H1 (cell line): ENCODE measurements around the gene GRM1. TPM values are rescaled to one million over a fixed set of nuclear protein-coding genes. Genes with fewer than 3 reads are reported as not detected.

Experiments used
- CTCF ChIA-PET: fragments of 300-600 bp; sonication (Branson Sonifier 250); formaldehyde crosslinking; loops from one replicate; lab custom pipeline; 2021; ENCODE audit not compliant: partially characterized antibody; lab: Charles Lee
- POLR2A ChIA-PET: fragments of 300-600 bp; sonication (Branson Sonifier 250); formaldehyde crosslinking; loops from one replicate; lab custom pipeline; 2021; ENCODE audit warnings: inconsistent platforms; ENCODE audit not compliant: partially characterized antibody; lab: Charles Lee
- DNase-seq, 2 experiments: peaks; one replicate each; pipeline versions ENCODE4 v3.0.0 to v3.0.0-alpha.2; 2010 to 2022; ENCODE audit warnings: low spot score in 2 of 2, low read depth in 1 of 2, mixed read lengths in 1 of 2
- FAIRE-seq: peaks from 2 replicates; lab custom pipeline; 2011; peaks lifted over from hg19 to GRCh38; lab: Jason Lieb, UNC
- H2AFZ ChIP-seq: 2 replicates; pipeline ENCODE4 v1.8.1; 2012; ENCODE audit warnings: low read length, inconsistent platforms
- H2AK5ac ChIP-seq: 2 replicates; pipeline ENCODE4 v1.6.1; 2013; ENCODE audit warnings: low read depth, low read length
- H2BK120ac ChIP-seq: replicated peaks from 2 replicates; pipeline ENCODE3; 2013; ENCODE audit warnings: low read depth, low read length, inconsistent platforms
- H2BK12ac ChIP-seq: 2 replicates; pipeline ENCODE4 v1.6.1; 2013; ENCODE audit warnings: low read depth, low read length
- H2BK15ac ChIP-seq: 2 replicates; pipeline ENCODE4 v1.6.1; 2013; ENCODE audit warnings: low read length
- H2BK20ac ChIP-seq: 2 replicates; pipeline ENCODE4 v1.6.1; 2013; ENCODE audit warnings: low read length
- H2BK5ac ChIP-seq: 2 replicates; pipeline ENCODE4 v1.6.1; 2013; ENCODE audit warnings: low read depth, low read length
- H3K14ac ChIP-seq: 2 replicates; pipeline ENCODE4 v1.6.1; 2013; ENCODE audit warnings: inconsistent platforms; ENCODE audit not compliant: insufficient read length
- H3K18ac ChIP-seq: 2 replicates; pipeline ENCODE4 v1.6.1; 2013; ENCODE audit warnings: low read length; ENCODE audit errors: extremely low read depth
- H3K23ac ChIP-seq: 2 replicates; pipeline ENCODE4 v1.6.1; 2013; ENCODE audit warnings: inconsistent platforms; ENCODE audit not compliant: insufficient read length
- H3K23me2 ChIP-seq: 2 replicates; pipeline ENCODE4 v1.6.1; 2013; ENCODE audit warnings: low read depth, low read length
- H3K27ac ChIP-seq: 2 replicates; pipeline ENCODE4 v1.6.1; 2011; ENCODE audit warnings: low read depth, low read length, inconsistent platforms
- H3K27me3 ChIP-seq, 4 experiments: replicated peaks in 1 of 4; 1 replicate in 1 of 4; 2 replicates in 3 of 4; pipeline versions ENCODE4 v1.6.1 to v1.8.1; 2011 to 2013; ENCODE audit warnings: low read length in 3 of 4, mild to moderate bottlenecking in 3 of 4, inconsistent platforms in 2 of 4, mixed read lengths in 2 of 4, moderate library complexity in 1 of 4; ENCODE audit not compliant: control insufficient read depth in 3 of 4, insufficient read depth in 3 of 4; ENCODE audit errors: extremely low read depth in 1 of 4
- H3K36me3 ChIP-seq, 4 experiments: 2 replicates each; pipeline versions ENCODE4 v1.6.1 to v1.8.1; 2011 to 2013; ENCODE audit warnings: mild to moderate bottlenecking in 4 of 4, low read length in 3 of 4, moderate library complexity in 2 of 4, control low read depth in 1 of 4, inconsistent platforms in 1 of 4; ENCODE audit not compliant: insufficient read depth in 4 of 4, control insufficient read depth in 2 of 4
- H3K4ac ChIP-seq: replicated peaks from 2 replicates; pipeline ENCODE3; 2013; ENCODE audit warnings: low read length, low read depth, mixed read lengths, inconsistent platforms; ENCODE audit not compliant: insufficient read length
- H3K4me1 ChIP-seq, 4 experiments: replicated peaks in 1 of 4; 1 replicate in 1 of 4; 2 replicates in 3 of 4; pipeline versions ENCODE4 v1.6.1 to v1.8.1; 2011 to 2013; ENCODE audit warnings: low read length in 3 of 4, inconsistent platforms in 2 of 4, mixed read lengths in 1 of 4; ENCODE audit not compliant: insufficient read depth in 4 of 4, control insufficient read depth in 3 of 4
- H3K4me2 ChIP-seq, 2 experiments: 2 replicates each; pipeline versions ENCODE4 v1.6.1 to v1.8.1; 2011 to 2013; ENCODE audit warnings: low read depth in 2 of 2, low read length in 2 of 2, control low read depth in 1 of 2, inconsistent platforms in 1 of 2, mild to moderate bottlenecking in 1 of 2; ENCODE audit not compliant: insufficient read depth in 1 of 2
- H3K4me3 ChIP-seq, 4 experiments: fragments of 200-600, 300-600 bp in 1 of 4; sonication (generic), shearing (Covaris generic), sonication (Bioruptor Twin) in 1 of 4; 2 replicates each; pipeline versions ENCODE4 v1.5.1 to v1.8.1; 2011 to 2016; ENCODE audit warnings: low read length in 4 of 4, low read depth in 3 of 4, control low read depth in 2 of 4, inconsistent platforms in 2 of 4, mild to moderate bottlenecking in 2 of 4, mixed read lengths in 1 of 4, moderate library complexity in 1 of 4; ENCODE audit not compliant: insufficient read depth in 2 of 4; ENCODE audit errors: extremely low read depth in 1 of 4
- H3K56ac ChIP-seq: replicated peaks from 2 replicates; pipeline ENCODE3; 2013; ENCODE audit warnings: low read depth, mild to moderate bottlenecking, mixed read lengths, low read length, inconsistent platforms; ENCODE audit not compliant: insufficient read length
- H3K79me1 ChIP-seq: 2 replicates; pipeline ENCODE4 v1.6.1; 2013; ENCODE audit warnings: low read depth, low read length, control low read depth
- H3K79me2 ChIP-seq, 2 experiments: 2 replicates each; pipeline versions ENCODE4 v1.6.1 to v1.8.1; 2012 to 2013; ENCODE audit warnings: low read length in 2 of 2, mild to moderate bottlenecking in 2 of 2, inconsistent platforms in 1 of 2; ENCODE audit not compliant: insufficient read depth in 2 of 2, control insufficient read depth in 1 of 2
- H3K9ac ChIP-seq, 4 experiments: replicated peaks in 1 of 4; 1 replicate in 1 of 4; 2 replicates in 3 of 4; pipeline versions ENCODE4 v1.6.1 to v1.8.1; 2011 to 2013; ENCODE audit warnings: low read depth in 3 of 4, low read length in 3 of 4, control low read depth in 2 of 4, mild to moderate bottlenecking in 2 of 4, moderate library complexity in 2 of 4, inconsistent platforms in 1 of 4; ENCODE audit errors: extremely low read depth in 1 of 4
- H3K9me3 ChIP-seq, 2 experiments: 2 replicates each; pipeline versions ENCODE4 v1.6.1 to v1.8.1; 2012 to 2013; ENCODE audit warnings: mild to moderate bottlenecking in 2 of 2, moderate library complexity in 2 of 2, control low read depth in 1 of 2, inconsistent platforms in 1 of 2, low read depth in 1 of 2, low read length in 1 of 2, mixed read lengths in 1 of 2; ENCODE audit not compliant: insufficient read depth in 2 of 2
- H4K20me1 ChIP-seq, 2 experiments: replicated peaks in 1 of 2; 2 replicates each; pipeline versions ENCODE3 to v1.8.1; 2011 to 2013; ENCODE audit warnings: inconsistent platforms in 2 of 2, low read length in 2 of 2, mild to moderate bottlenecking in 1 of 2; ENCODE audit not compliant: insufficient read depth in 2 of 2, control insufficient read depth in 1 of 2
- H4K5ac ChIP-seq: 2 replicates; pipeline ENCODE4 v1.6.1; 2013; ENCODE audit warnings: low read length, low read depth, mixed read lengths, inconsistent platforms; ENCODE audit not compliant: insufficient read length
- H4K8ac ChIP-seq: 2 replicates; pipeline ENCODE4 v1.8.0; 2013; ENCODE audit warnings: mild to moderate bottlenecking, moderate library complexity, low read length, inconsistent platforms; ENCODE audit not compliant: insufficient read depth; ENCODE audit errors: extremely low read depth
- H4K91ac ChIP-seq: replicated peaks from 2 replicates; pipeline ENCODE3; 2013; ENCODE audit warnings: low read length, mixed read lengths, inconsistent platforms; ENCODE audit not compliant: insufficient read length
- MAFK ChIP-seq: IDR thresholded peaks from 2 replicates; pipeline ENCODE4 v1.6.1; 2012; ENCODE audit warnings: low read depth, mild to moderate bottlenecking, improper control_type of control experiment, low read length
- NRF1 ChIP-seq: IDR thresholded peaks from 2 replicates; pipeline ENCODE4 v1.6.1; 2011; ENCODE audit warnings: mild to moderate bottlenecking, low read depth, low read length, improper control_type of control experiment
- SP2 ChIP-seq: IDR thresholded peaks from 2 replicates; pipeline ENCODE4 v1.6.1; 2012; ENCODE audit warnings: mild to moderate bottlenecking, low read length, inconsistent platforms
- WGBS, 2 experiments: shearing (Covaris generic) in 1 of 2; methylation state at CpG; one replicate each; pipeline versions ENCODE4 v1.1.6 to v1.1.7; 2013 to 2015; ENCODE audit warnings: low lambda C conversion rate in 2 of 2, mixed read lengths in 2 of 2, inconsistent platforms in 1 of 2, low coverage in 1 of 2, missing lambda C conversion rate in 1 of 2; ENCODE audit not compliant: insufficient replicate concordance in 2 of 2, insufficient coverage in 1 of 2, insufficient read length in 1 of 2; ENCODE audit errors: extremely low coverage in 1 of 2, missing lambda C conversion rate in 1 of 2; 5-methylcytosine and 5-hydroxymethylcytosine counted together
- polyA plus RNA-seq, 7 experiments: library from polyadenylated mRNA; depleted of rRNA in 3 of 7; stranded (reverse) in 5 of 7; unstranded in 2 of 7; fragments of >200 nt in 5 of 7; fragments of 200-250 nt in 2 of 7; gene quantifications; 1 replicate in 5 of 7; 2 replicates in 1 of 7; 4 replicates in 1 of 7; pipeline versions ENCODE4 v1.2.1 to v1.2.3, GENCODE V29; 2011 to 2013; ENCODE audit warnings: missing spikeins in 2 of 7, mixed read lengths in 2 of 7
- total RNA-seq: library from RNA; stranded (reverse); fragmentation: NEBNext Ultra II Directional; extraction: Animal tissue kit (Norgen Biotek cat#: 25700); gene quantifications from 2 replicates; pipeline ENCODE4 v1.2.1, GENCODE V29; 2021

The GRM1 gene
- total and polyA plus RNA-seq, 2 of the 8 experiments (the other 6 are each of a cell fraction or from before 2014, with no cell fraction given) = 0.15 to 1.3 TPM

DNA sequence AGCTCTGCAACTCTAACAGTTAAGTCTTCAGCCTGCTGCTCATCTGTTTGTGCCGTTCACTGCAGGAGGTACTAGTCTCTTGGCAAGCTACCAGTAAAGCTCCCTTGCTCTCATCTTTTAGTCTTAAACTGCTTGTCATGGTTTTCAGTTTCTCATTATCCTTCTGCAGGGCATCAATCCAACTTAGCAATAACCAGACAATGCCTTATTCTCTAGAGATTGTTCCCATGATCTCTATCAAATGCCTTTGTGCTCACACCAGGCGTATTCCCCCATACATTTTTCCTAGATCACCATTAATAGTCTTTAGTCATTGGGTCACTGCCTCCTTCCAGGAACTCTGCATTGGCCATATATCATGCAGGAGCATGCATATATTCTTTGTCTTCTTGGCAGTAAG lies 171.3 kb downstream of the GRM1 start:
- no peak overlapping the region for H2BK20ac ChIP-seq
- no peak overlapping the region for H4K8ac ChIP-seq
- no peak overlapping the region; the same call in 1 of the 2 replicates for H2AFZ ChIP-seq
- no peak overlapping the region for H4K5ac ChIP-seq
- no peaks in the 10 kb centered on the region for H3K23me2 ChIP-seq
- no peak overlapping the region for H2BK12ac ChIP-seq
- no peak overlapping the region for H3K9ac ChIP-seq
- no peaks in the 10 kb centered on the region for H3K79me2 ChIP-seq
- H3K14ac ChIP-seq = no peak overlapping the region
- H4K91ac ChIP-seq = no peak overlapping the region
- H3K18ac ChIP-seq = no peak overlapping the region
- CTCF ChIA-PET = no interaction called here
- TF ChIP-seq NRF1 (no peak), SP2 (no peak), MAFK (no peak)
- TF ChIP-seq, all 59 proteins: peak for 0
- Histone ChIP-seq H3K79me1 (no peaks in the 10 kb centered on the region), H3K4me1 (no peaks in the 10 kb centered on the region), H4K20me1 (no peaks in the 10 kb centered on the region), H3K4me3 (no peak overlapping the region), H2BK120ac (no peak overlapping the region), H3K4me2 (no peak overlapping the region), H3K23ac (no peak overlapping the region), H3K36me3 (no peaks in the 10 kb centered on the region), H3K9me3 (no peaks in the 10 kb centered on the region), H3K27me3 (no peaks in the 10 kb centered on the region), H2AK5ac (no peak overlapping the region), H3K27ac (no peak overlapping the region), H3K4ac (no peak overlapping the region), H2BK5ac (no peak overlapping the region), H3K56ac (no peak overlapping the region), H2BK15ac (no peak overlapping the region)
- no peak for FAIRE-seq
- POLR2A ChIA-PET = no interaction called here
- 88% methylated on average over 2 of the region's 2 CpGs; no CpG with 5 or more reads in 1 of the 2 experiments for WGBS, 2 experiments
- no peak for DNase-seq
